Parathyroid adenoma (tissue), 2 donors: ENCODE data around the gene CDCP1.
A peak's percentile ranks its signal among the peaks of the same experiment; 100 is the strongest.

Source experiments
- H2AFZ ChIP-seq: fragments of 300-600 bp; sonication (generic); one replicate; pipeline ENCODE4 v1.7.0; 2017; ENCODE audit warnings: antibody characterized with exemption, mild to moderate bottlenecking
- H3K27ac ChIP-seq: fragments of 300-600 bp; sonication (generic); one replicate; pipeline ENCODE4 v1.7.0; 2017
- H3K27me3 ChIP-seq: fragments of 300-600 bp; sonication (generic); one replicate; pipeline ENCODE4 v1.7.0; 2017; ENCODE audit warnings: low read length; ENCODE audit not compliant: control insufficient read depth, insufficient read depth
- H3K36me3 ChIP-seq: fragments of 300-600 bp; sonication (generic); one replicate; pipeline ENCODE4 v1.7.0; 2017; ENCODE audit warnings: low read length; ENCODE audit not compliant: control insufficient read depth, insufficient read depth
- H3K4me1 ChIP-seq: fragments of 300-600 bp; sonication (generic); one replicate; pipeline ENCODE4 v1.7.0; 2017; ENCODE audit warnings: control low read depth
- H3K4me2 ChIP-seq: fragments of 300-600 bp; sonication (generic); one replicate; pipeline ENCODE4 v1.7.0; 2017; ENCODE audit warnings: low read length
- H3K4me3 ChIP-seq: fragments of 300-600 bp; sonication (generic); one replicate; pipeline ENCODE4 v1.7.0; 2017; ENCODE audit warnings: low read depth, low read length
- H3K79me2 ChIP-seq: fragments of 300-600 bp; sonication (generic); one replicate; pipeline ENCODE4 v1.7.0; 2017; ENCODE audit warnings: control low read depth
- H3K9ac ChIP-seq: fragments of 300-600 bp; sonication (generic); one replicate; pipeline ENCODE4 v1.7.0; 2017; ENCODE audit warnings: mild to moderate bottlenecking
- H3K9me3 ChIP-seq: fragments of 300-600 bp; sonication (generic); one replicate; pipeline ENCODE4 v1.7.0; 2017; ENCODE audit warnings: low read length; ENCODE audit not compliant: control insufficient read depth
- CTCF ChIP-seq: fragments of 300-600 bp; sonication (generic); IDR thresholded peaks from one replicate; pipeline ENCODE4 v1.7.0; 2017; ENCODE audit warnings: antibody characterized with exemption, mild to moderate bottlenecking
- donor health status: primary hyperparathyroidism.

CDCP1 gene

GRCh38 chr3:45145681-45146614 is at the start of gene CDCP1:
Gene CDCP1 (minus strand): TSS chr3:45146378. CDS start chr3:45146287, 91 bp downstream.
- Histone ChIP-seq H3K4me1 (peaks cover 14% of the 10 kb centered on the region), H3K4me3 (peak within 1 kb of the TSS; percentile 53), H3K9ac (no peak within 1 kb of the TSS), H3K36me3 (no peaks in the 10 kb centered on the region), H3K27ac (no peak within 1 kb of the TSS), H2AFZ (peak within 1 kb of the TSS; percentile 55), H3K4me2 (peak within 1 kb of the TSS; percentile 83), H3K27me3 (no peaks in the 10 kb centered on the region), H3K9me3 (no peaks in the 10 kb centered on the region), H3K79me2 (no peaks in the 10 kb centered on the region)
- no peak for TF ChIP-seq CTCF

GRCh38 chr3:45194791-45195190 is 48.6 kb upstream of the CDCP1 start:
- Histone ChIP-seq H3K27ac (no peak overlapping the region), H3K4me2 (no peak overlapping the region), H3K9ac (no peak overlapping the region), H3K4me1 (no peaks in the 10 kb centered on the region), H3K27me3 (no peaks in the 10 kb centered on the region), H3K4me3 (no peak overlapping the region), H3K36me3 (no peaks in the 10 kb centered on the region), H3K9me3 (no peaks in the 10 kb centered on the region), H2AFZ (no peak overlapping the region), H3K79me2 (no peaks in the 10 kb centered on the region)
- no peak for TF ChIP-seq CTCF

- Histone ChIP-seq H3K9ac (no peak overlapping the region), H3K36me3 (no peaks in the 10 kb centered on the region), H3K27me3 (no peaks in the 10 kb centered on the region), H3K4me1 (no peaks in the 10 kb centered on the region), H3K9me3 (no peaks in the 10 kb centered on the region), H3K4me3 (no peak overlapping the region), H3K4me2 (no peak overlapping the region), H2AFZ (no peak overlapping the region), H3K27ac (no peak overlapping the region), H3K79me2 (no peaks in the 10 kb centered on the region)
- no peak for TF ChIP-seq CTCF
Measured at GRCh38 chr3:45191924-45192417, 45.8 kb upstream of the CDCP1 start.

GRCh38 chr3:45191424-45191823 is 45.2 kb upstream of the CDCP1 start:
- Histone ChIP-seq H3K9ac (no peak overlapping the region), H3K36me3 (no peaks in the 10 kb centered on the region), H3K9me3 (no peaks in the 10 kb centered on the region), H3K4me3 (no peak overlapping the region), H3K27me3 (no peaks in the 10 kb centered on the region), H2AFZ (no peak overlapping the region), H3K4me2 (no peak overlapping the region), H3K79me2 (no peaks in the 10 kb centered on the region), H3K4me1 (no peaks in the 10 kb centered on the region), H3K27ac (no peak overlapping the region)
- TF ChIP-seq CTCF: no peak
